ENCODE data around the gene COA1.

DNA sequence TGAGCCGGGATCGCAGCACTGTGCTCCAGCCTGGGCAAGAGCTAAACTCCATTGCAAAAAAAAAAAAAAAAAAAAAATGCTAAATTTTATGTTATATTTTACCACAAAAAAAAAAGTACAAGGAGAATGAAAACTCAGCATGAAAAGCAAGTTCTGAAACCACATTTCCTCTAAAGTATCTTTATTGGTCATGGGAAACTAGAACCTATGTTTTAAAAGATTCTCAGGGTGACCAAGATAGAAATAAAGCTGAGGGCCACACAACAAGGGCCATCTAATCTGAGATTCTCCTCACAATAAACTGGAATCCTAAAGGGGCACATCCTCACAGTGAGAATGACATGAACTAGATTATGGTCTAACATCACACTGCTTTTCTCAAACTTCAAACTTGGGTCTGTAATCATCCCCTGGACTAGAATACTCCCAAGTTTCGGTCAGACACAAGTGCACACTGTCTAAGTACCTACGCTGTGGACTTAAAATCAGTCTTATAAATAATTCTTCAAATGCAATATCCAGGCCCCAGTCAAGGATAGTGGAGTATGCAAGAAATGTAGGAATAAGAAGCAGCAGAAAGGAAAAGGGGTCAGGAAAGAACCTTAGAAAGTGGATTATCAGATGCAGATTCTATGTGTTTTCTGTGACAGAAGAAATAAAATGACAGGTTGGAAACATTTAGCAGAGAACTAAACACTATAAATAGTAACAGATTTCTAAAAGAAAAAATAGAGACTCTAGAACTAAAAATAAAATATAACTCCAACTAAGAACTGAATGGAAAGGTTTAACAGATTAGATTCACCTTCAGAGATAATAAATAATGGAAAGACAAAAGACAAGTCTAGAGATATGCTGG is 49.9 kb downstream of the COA1 start:
- TF ChIP-seq, protein P1, sequence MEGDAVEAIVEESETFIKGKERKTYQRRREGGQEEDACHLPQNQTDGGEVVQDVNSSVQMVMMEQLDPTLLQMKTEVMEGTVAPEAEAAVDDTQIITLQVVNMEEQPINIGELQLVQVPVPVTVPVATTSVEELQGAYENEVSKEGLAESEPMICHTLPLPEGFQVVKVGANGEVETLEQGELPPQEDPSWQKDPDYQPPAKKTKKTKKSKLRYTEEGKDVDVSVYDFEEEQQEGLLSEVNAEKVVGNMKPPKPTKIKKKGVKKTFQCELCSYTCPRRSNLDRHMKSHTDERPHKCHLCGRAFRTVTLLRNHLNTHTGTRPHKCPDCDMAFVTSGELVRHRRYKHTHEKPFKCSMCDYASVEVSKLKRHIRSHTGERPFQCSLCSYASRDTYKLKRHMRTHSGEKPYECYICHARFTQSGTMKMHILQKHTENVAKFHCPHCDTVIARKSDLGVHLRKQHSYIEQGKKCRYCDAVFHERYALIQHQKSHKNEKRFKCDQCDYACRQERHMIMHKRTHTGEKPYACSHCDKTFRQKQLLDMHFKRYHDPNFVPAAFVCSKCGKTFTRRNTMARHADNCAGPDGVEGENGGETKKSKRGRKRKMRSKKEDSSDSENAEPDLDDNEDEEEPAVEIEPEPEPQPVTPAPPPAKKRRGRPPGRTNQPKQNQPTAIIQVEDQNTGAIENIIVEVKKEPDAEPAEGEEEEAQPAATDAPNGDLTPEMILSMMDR (IDR thresholded peaks at IDR 0.05; ENCODE audit: low read length): no peak
- TF ChIP-seq EZH2 (optimal IDR thresholded peaks at IDR 0.05; ENCODE audit: low read depth, low read length): no peak
- TF ChIP-seq EZH2phosphoT487 (IDR thresholded peaks at IDR 0.05; ENCODE audit: low read length): no peak
